NOMO-1 (cell line): ENCODE measurements around the gene SHISAL1.

Experiments used
- DNase-seq, 2 experiments: peaks; one replicate each; lab custom pipeline; 2025; ENCODE audit not compliant: unreplicated experiment in 2 of 2; lab: John Stamatoyannopoulos, UW

SHISAL1 gene

GRCh38 chr22:44312766-44313165 is at the start of gene SHISAL1:
SHISAL1 (minus strand) TSS chr22:44312951; CDS start chr22:44300945, 12,006 bp downstream.
- DNase-seq, result no peak

GRCh38 chr22:44361391-44362126 is 48.8 kb upstream of the SHISAL1 start:
- no peak for DNase-seq

- no peak for DNase-seq
Observed at GRCh38 chr22:44360668-44361381, 48.1 kb upstream of the SHISAL1 start.

- DNase-seq, result no peak
Observed at GRCh38 chr22:44360306-44360667, 47.5 kb upstream of the SHISAL1 start.

GRCh38 chr22:44359496-44360110 is 46.9 kb upstream of the SHISAL1 start:
- DNase-seq, result no peak

GRCh38 chr22:44358709-44359440 is 46.1 kb upstream of the SHISAL1 start:
- DNase-seq, result no peak

GRCh38 chr22:44357966-44358465 is 45.3 kb upstream of the SHISAL1 start:
- no peak for DNase-seq

- no peak for DNase-seq
Observed at GRCh38 chr22:44357296-44357965, 44.7 kb upstream of the SHISAL1 start.

GRCh38 chr22:44355716-44356070 is 42.9 kb upstream of the SHISAL1 start:
- no peak for DNase-seq

- DNase-seq, result no peak
Observed at GRCh38 chr22:44354288-44354687, 41.5 kb upstream of the SHISAL1 start.

- DNase-seq, result no peak
Observed at GRCh38 chr22:44353041-44353440, 40.3 kb upstream of the SHISAL1 start.

- no peak for DNase-seq
Observed at GRCh38 chr22:44352378-44353035, 39.8 kb upstream of the SHISAL1 start.

- DNase-seq, result no peak
Observed at GRCh38 chr22:44351685-44352377, 39.1 kb upstream of the SHISAL1 start.

- DNase-seq, result no peak
Observed at GRCh38 chr22:44351037-44351436, 38.3 kb upstream of the SHISAL1 start.

- DNase-seq, result no peak
Observed at GRCh38 chr22:44349594-44349993, 36.8 kb upstream of the SHISAL1 start.

GRCh38 chr22:44348971-44349560 is 36.3 kb upstream of the SHISAL1 start:
- no peak for DNase-seq

GRCh38 chr22:44347549-44347948 is 34.8 kb upstream of the SHISAL1 start:
- no peak for DNase-seq

- no peak for DNase-seq
Observed at GRCh38 chr22:44347080-44347479, 34.3 kb upstream of the SHISAL1 start.

- DNase-seq, result no peak
Observed at GRCh38 chr22:44345872-44346271, 33.1 kb upstream of the SHISAL1 start.
